AG10803 (cell line): Measurements from ENCODE around the gene SMARCE1.

Experiments
- DNase-seq: peaks from one replicate; pipeline ENCODE4 v3.0.0; 2010; ENCODE audit warnings: low read depth
- H3K4me3 ChIP-seq: 2 replicates; pipeline ENCODE4 v1.5.1; 2011; ENCODE audit warnings: mild to moderate bottlenecking, low read length, control low read depth
- TF ChIP-seq, protein P1 (sequence below): conservative IDR thresholded peaks from 2 replicates; pipeline ENCODE4 v1.5.1; 2011; ENCODE audit warnings: mild to moderate bottlenecking, low read length, control low read depth, inconsistent platforms

Gene SMARCE1

GRCh38 chr17:40680998-40681397, 33.4 kb upstream of the SMARCE1 start:
- TF ChIP-seq, protein P1, sequence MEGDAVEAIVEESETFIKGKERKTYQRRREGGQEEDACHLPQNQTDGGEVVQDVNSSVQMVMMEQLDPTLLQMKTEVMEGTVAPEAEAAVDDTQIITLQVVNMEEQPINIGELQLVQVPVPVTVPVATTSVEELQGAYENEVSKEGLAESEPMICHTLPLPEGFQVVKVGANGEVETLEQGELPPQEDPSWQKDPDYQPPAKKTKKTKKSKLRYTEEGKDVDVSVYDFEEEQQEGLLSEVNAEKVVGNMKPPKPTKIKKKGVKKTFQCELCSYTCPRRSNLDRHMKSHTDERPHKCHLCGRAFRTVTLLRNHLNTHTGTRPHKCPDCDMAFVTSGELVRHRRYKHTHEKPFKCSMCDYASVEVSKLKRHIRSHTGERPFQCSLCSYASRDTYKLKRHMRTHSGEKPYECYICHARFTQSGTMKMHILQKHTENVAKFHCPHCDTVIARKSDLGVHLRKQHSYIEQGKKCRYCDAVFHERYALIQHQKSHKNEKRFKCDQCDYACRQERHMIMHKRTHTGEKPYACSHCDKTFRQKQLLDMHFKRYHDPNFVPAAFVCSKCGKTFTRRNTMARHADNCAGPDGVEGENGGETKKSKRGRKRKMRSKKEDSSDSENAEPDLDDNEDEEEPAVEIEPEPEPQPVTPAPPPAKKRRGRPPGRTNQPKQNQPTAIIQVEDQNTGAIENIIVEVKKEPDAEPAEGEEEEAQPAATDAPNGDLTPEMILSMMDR, result no peak
- no peak for DNase-seq
- H3K4me3 ChIP-seq, result no peak overlapping the region

- no peak for DNase-seq
- TF ChIP-seq, protein P1, result no peak
- no peak overlapping the region for H3K4me3 ChIP-seq
These were observed 31.9 kb upstream of the SMARCE1 start for GRCh38 chr17:40679523-40679907.

DNA sequence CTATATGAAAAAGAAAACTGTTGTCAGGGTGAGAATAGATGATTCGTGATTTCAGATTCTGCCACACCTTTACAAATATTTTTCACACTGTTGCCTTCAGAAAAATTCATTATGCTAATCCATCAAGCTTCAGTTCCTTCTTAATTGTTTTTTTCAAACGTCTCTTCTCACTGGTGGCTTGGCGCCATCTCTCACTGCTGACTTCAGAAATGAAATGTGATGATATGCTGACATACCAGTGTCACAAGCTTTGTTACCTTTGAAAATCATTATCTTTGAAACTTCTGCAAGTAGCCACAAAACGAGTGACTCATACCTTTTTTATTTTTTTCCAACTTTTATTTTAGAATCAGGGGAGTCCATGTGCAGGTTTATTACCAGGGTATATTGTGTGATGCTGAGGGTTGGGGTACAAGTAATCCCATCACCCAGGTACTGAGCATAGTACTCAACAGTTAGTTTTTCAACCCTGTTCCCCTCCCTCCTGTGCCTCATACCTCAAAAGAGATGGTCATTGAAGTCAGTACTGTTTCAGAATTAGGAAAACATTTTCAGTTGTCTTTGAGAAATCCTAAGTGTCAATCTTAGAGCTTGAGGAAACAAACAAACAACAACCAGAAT, 31.4 kb upstream of the SMARCE1 start:
- TF ChIP-seq, protein P1, result no peak
- DNase-seq, result no peak
- H3K4me3 ChIP-seq, result no peak overlapping the region

GRCh38 chr17:40675905-40676304, 28.3 kb upstream of the SMARCE1 start:
- H3K4me3 ChIP-seq, result no peak overlapping the region
- TF ChIP-seq, protein P1, result no peak
- DNase-seq, result no peak

DNA sequence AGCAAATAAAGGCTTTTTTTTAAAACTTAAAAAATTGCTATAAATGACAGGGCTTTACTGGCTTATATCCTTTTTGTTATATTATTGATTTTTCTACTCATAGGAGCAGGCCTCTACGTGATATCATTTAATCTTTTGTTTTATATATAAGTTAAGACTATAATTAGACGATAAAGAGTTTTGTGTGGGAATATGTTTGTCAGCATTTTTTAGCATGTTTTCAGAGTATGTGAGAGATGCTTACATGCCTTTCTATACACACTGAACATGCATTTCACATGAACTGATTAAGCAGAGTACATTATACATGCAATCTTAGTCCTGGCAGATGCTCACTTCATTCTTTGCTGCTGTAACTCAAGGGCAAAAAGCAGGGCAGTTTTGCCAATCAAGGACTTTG, 25.0 kb upstream of the SMARCE1 start:
- TF ChIP-seq, protein P1, result no peak
- no peak for DNase-seq
- H3K4me3 ChIP-seq, result no peak overlapping the region

GRCh38 chr17:40671282-40671681, 23.7 kb upstream of the SMARCE1 start:
- no peak overlapping the region for H3K4me3 ChIP-seq
- DNase-seq, result no peak
- TF ChIP-seq, protein P1, result no peak

DNA sequence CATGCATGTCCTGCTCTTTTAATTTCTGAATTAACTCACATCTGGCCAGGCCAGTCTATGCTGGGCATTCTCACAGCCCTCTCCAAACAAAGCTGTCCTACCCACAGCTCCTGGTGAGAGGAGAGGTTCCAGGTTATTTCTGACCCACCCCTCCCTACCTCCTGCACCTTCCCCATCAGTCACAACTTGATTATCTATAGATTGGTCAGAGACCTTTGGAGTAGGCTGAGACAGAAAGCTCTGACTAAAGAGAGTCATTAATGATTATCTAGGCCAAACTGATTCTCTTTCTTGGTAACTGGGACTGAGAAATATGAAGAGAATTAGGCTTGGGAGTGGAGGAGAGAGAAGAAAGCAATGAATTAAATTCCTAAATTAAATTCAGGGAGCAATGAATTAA, 18.7 kb upstream of the SMARCE1 start:
- TF ChIP-seq, protein P1, result no peak
- DNase-seq, result no peak

More for the DNA sequence above, 18.7 kb upstream of the SMARCE1 start:
- H3K4me3 ChIP-seq, result no peak overlapping the region
